ENCODE results near the gene ZFYVE21.

The ZFYVE21 gene

DNA sequence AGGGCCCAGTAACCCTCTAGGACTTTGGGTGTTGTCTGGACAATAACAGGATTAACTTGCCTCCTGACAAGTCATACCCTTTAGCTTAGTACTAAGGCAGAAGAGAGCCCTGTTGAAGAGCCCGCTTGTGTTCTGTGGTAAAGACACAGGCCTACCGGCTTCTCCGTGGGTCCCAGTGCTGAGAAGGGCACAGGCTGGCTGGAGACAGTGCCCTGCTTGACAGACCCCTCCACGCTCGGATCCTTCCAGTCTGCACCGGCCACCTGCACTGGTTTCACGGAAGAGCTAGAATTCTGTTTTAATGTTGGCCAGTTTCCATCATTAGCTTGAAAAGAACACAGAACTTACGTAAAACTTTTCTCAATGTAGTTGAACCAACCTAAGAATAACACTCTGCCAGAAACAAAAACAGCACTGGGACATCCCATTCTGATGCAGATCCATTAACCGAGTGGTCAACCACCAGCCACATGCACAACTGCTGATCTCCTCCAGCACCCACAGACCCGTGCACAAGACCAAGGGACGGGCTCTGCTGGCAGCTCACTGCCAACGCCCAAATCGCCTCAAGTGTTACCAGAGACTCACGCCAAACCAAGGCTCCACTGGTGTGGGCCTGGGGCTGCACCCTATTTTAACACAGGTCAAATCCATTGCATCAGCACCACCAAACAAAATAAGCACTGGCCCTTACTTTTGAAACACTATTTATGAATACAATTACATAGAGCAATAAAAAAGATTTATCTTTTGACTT lies 27.1 kb downstream of the ZFYVE21 start:
- no peak overlapping the region for H3K27ac ChIP-seq (ENCODE audit: low read depth, low read length)
- no peak overlapping the region for H3K4me2 ChIP-seq (ENCODE audit: low read length)
- H3K9me2 ChIP-seq (replicated peaks; ENCODE audit: control insufficient read depth, low read length): no peaks in the 10 kb centered on the region
- H3K36me3 ChIP-seq (ENCODE audit: control insufficient read depth, low read length): no peaks in the 10 kb centered on the region; the same call in 1 of the 2 replicates
- TF ChIP-seq EZH2phosphoT487 (IDR thresholded peaks at IDR 0.05; ENCODE audit: borderline replicate concordance, low read length) (no peak), CTCF (IDR thresholded peaks at IDR 0.05; ENCODE audit: low read depth, low read length, poor library complexity, severe bottlenecking) (no peak)
- no peaks in the 10 kb centered on the region for H3K27me3 ChIP-seq (ENCODE audit: control insufficient read depth, low read length)
- H3K9me3 ChIP-seq (ENCODE audit: control insufficient read depth, insufficient read depth, low read length): no peaks in the 10 kb centered on the region
- H3K4me1 ChIP-seq (ENCODE audit: control insufficient read depth, low read length): peaks cover 9% of the 10 kb centered on the region
- no peak overlapping the region for H3K4me3 ChIP-seq (ENCODE audit: low read length)
- no peaks in the 10 kb centered on the region for H4K20me1 ChIP-seq (ENCODE audit: control insufficient read depth, insufficient read depth, low read depth, low read length)
- no peaks in the 10 kb centered on the region for H3K79me2 ChIP-seq (ENCODE audit: control insufficient read depth, low read length)
- H3F3A ChIP-seq (ENCODE audit: control insufficient read depth, insufficient read depth): no peaks in the 10 kb centered on the region

DNA sequence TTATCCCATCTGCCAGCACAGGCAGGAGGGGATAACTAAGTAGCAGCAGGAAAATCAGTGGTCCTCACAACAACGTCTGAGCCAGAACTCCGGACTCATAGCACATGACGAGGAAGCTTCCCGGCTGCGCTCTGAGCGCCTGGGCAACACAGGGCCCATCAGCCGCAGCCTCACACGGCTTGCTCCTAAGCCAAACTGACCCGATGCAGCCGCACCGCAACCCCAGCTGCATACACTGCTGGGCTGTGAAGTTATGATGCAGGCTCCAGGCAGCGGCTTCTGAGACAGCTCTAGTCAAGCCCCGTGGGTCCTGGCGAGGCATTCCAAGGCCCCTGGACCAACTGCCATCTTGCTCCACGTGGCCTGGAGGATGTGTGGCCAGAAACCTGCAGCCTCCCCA lies 28.1 kb downstream of the ZFYVE21 start:
- no peaks in the 10 kb centered on the region for H3K27me3 ChIP-seq (ENCODE audit: control insufficient read depth, low read length)
- H3F3A ChIP-seq (ENCODE audit: control insufficient read depth, insufficient read depth): no peaks in the 10 kb centered on the region

DNA sequence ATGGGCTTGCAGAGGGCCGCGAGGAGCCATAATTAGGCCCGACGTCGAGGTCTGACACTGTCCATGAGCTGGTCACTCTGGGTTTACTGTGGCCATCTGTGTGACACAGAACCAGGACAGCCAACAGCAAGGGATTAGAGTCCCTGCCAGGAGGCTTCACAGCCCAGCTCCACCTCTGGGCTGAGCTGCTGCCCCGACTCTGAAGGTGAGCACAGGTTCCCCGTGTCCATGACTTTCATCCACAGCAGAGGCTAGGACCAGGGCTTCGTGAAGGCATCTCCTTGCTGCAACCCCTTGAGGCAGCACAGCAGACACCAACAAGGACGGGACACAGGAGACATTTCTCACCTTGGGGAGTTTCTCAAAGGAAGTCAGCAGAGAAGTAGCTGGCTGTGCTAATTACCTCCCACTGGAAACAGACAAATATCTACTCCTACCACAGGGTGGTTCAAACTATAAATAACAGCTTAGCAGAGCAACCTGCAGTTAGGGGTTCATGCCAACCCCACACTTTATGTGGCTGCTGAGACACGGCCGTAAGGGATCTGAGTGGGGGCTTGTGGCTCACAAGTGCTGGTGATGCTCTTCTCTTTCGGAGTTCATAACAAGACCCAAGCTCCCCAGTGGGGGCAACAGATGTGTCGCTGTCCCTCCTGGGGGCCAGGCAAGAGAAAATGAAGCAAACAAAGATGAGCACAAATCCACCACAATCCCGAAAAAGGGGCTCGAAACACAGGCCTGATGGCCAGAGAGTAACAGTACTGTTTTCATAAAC lies 29.2 kb downstream of the ZFYVE21 start:
- H3K9me3 ChIP-seq (ENCODE audit: control insufficient read depth, insufficient read depth, low read length): no peaks in the 10 kb centered on the region
- no peak overlapping the region for H3K27ac ChIP-seq (ENCODE audit: low read depth, low read length)
- H3K4me1 ChIP-seq (ENCODE audit: control insufficient read depth, low read length): peaks cover 20% of the 10 kb centered on the region
- H3K9me2 ChIP-seq (replicated peaks; ENCODE audit: control insufficient read depth, low read length): no peaks in the 10 kb centered on the region
- H3K4me2 ChIP-seq (ENCODE audit: low read length): no peak overlapping the region
- no peaks in the 10 kb centered on the region for H4K20me1 ChIP-seq (ENCODE audit: control insufficient read depth, insufficient read depth, low read depth, low read length)
- H3K27me3 ChIP-seq (ENCODE audit: control insufficient read depth, low read length): no peaks in the 10 kb centered on the region
- no peak for TF ChIP-seq CTCF (IDR thresholded peaks at IDR 0.05; ENCODE audit: low read depth, low read length, poor library complexity, severe bottlenecking)
- no peak for TF ChIP-seq EZH2phosphoT487 (IDR thresholded peaks at IDR 0.05; ENCODE audit: borderline replicate concordance, low read length)
- no peaks in the 10 kb centered on the region for H3F3A ChIP-seq (ENCODE audit: control insufficient read depth, insufficient read depth)
- no peaks in the 10 kb centered on the region for H3K79me2 ChIP-seq (ENCODE audit: control insufficient read depth, low read length)
- H3K4me3 ChIP-seq (ENCODE audit: low read length): no peak overlapping the region
- H3K36me3 ChIP-seq (ENCODE audit: control insufficient read depth, low read length): no peaks in the 10 kb centered on the region; the same call in none of the 2 replicates

More for the DNA sequence above, 28.1 kb downstream of the ZFYVE21 start:
- Histone ChIP-seq H3K9me3 (ENCODE audit: control insufficient read depth, insufficient read depth, low read length) (no peaks in the 10 kb centered on the region), H3K36me3 (ENCODE audit: control insufficient read depth, low read length) (no peaks in the 10 kb centered on the region; the same call in none of the 2 replicates), H3K79me2 (ENCODE audit: control insufficient read depth, low read length) (no peaks in the 10 kb centered on the region), H3K27ac (ENCODE audit: low read depth, low read length) (no peak overlapping the region), H3K4me1 (ENCODE audit: control insufficient read depth, low read length) (peaks cover 18% of the 10 kb centered on the region), H3K4me3 (ENCODE audit: low read length) (no peak overlapping the region), H3K4me2 (ENCODE audit: low read length) (no peak overlapping the region), H4K20me1 (ENCODE audit: control insufficient read depth, insufficient read depth, low read depth, low read length) (no peaks in the 10 kb centered on the region), H3K9me2 (replicated peaks; ENCODE audit: control insufficient read depth, low read length) (no peaks in the 10 kb centered on the region)
- TF ChIP-seq EZH2phosphoT487 (IDR thresholded peaks at IDR 0.05; ENCODE audit: borderline replicate concordance, low read length) (no peak), CTCF (IDR thresholded peaks at IDR 0.05; ENCODE audit: low read depth, low read length, poor library complexity, severe bottlenecking) (no peak)

All from DOHH2 (cell line).